ENCODE measurements around the gene ANKIB1.
A peak's percentile ranks its signal among the peaks of the same experiment; 100 is the strongest.
"Not testable (repeated sequence)": the region's sequence is repeated elsewhere in the genome, so short reads cannot be mapped to it uniquely, and the experiment has no call there.

Gene ANKIB1

GRCh38 chr7:92331508-92331907, 85.7 kb downstream of the ANKIB1 start:
- DNase-seq = no peak

DNA sequence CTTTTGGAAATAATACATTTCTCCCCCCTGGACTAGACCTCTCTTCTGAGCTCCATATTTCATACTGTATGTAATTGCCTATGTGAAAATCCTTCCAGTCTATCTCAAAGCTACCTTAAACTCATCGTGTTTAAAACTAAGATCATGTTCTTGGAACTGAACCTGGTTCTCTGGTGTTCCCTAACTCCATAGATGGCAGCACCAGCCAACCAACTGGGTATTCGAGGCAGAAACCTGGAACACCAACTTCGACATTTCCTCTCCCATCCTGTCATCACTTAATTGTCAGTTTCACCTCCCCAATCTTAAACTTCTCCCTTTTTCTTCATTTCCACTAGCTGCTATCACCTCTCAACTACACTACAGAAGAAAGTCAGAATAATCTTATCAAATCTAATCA, 87.0 kb downstream of the ANKIB1 start:
- DNase-seq = no peak

- DNase-seq = no peak
These were observed 88.1 kb downstream of the ANKIB1 start for GRCh38 chr7:92333866-92334265.

DNA sequence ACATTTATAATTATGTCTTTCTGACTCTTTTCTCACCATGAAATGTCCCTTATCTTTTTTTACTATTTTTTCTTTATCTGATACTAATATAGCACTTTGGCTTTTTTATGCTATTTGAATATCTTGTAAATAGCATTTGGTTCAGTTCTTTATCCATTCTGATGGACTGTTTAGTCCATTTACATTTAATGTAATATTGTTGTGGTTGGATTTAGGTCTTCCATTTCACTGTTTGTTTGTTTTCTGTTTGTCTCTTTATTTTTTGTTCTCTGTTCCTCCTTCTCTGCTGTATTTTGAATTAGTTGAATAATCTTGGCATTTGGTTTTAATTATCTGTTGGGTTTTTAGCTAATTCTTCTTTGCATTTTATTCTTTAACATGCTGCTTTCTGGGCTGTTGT, 89.8 kb downstream of the ANKIB1 start:
- no peak for DNase-seq

DNA sequence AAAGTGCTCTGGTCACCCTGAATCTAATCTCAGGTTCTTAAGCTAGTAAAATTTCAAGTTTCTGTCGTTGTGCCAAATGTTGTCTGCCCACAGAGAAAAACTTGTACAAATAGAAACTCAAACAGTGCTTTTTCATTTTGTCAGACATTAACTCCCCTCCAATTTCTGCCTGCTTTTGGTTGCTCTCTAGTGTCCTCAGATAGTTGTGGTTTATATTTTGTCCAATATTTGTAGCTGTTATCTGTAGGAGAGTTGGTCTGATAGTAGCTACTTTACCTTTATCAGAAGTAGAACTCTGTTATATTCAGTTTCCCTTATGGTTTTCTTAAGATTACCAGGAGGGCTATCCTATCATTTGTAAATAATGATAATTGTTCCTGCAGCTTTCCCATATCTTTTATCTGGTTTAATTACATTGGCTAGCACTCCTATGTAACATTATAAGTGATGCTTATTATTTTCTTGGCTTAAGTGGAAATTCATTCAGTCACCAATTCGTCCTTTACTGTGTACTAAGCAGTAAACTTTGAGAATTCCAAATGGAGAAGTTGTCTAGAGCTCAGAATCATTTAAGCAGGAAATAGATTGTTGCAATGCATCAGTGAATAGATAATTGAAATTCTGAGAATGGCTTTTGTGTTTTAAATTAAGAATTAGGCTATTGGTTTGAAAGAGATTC, 91.0 kb downstream of the ANKIB1 start:
- DNase-seq = no peak

DNA sequence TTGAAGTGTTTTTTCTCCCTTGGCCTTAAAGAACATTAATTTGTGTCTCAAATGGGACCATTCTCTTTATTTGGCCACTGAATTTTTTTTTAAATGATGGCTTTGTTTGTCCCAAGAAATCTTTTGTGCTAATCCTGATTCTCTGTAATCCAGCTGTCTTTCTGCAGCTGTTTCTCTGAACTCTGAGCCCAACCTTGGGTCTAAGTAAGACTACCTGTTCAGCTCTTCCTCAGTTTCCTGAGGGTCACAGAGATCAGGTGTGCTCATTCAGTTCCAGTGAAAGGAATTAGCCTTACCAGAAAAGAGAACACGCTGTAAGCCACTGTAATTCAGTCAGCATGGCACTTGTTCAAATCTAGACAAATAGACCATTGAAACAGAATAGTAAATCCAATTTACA, 94.2 kb downstream of the ANKIB1 start:
- no peak for DNase-seq

- DNase-seq = no peak
These were observed 97.9 kb downstream of the ANKIB1 start for GRCh38 chr7:92343714-92344113.

DNA sequence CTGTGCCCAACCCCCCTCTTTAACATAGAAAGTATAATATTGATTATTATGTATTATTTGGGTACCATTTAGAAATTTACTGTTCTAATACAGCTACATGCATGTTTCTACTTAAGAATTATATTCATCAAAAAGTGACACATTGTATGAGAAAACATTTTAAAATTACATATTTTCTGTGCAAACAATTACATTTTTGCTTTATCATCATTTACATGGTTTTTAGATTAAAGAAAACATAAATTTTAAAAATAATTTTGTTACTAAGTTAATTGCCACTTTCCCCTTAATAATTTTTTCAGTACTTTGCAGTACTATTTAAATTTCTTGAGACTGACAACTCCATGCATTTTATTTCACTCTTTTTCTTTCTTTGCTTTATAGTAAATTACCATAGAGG, 106.2 kb downstream of the ANKIB1 start:
- DNase-seq = no peak

DNA sequence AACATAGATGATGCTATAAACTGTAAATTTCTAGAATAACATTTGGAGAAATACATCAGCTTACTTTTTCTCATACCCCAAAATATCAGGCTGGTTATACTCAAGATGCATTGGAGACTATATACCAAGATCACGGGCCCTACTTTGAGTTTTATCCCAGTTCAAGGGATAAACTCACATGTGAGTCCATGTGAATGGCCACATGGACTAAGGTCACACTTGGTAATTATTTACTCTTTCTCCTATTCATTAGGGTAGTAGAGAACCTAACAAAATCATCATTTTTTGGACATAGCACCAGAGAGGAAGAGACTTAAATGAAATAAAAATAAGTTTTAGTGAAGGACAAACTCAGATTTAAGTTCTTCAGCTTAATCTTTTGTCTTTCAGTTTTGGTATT, 108.4 kb downstream of the ANKIB1 start:
- DNase-seq = no peak

GRCh38 chr7:92356406-92356805, 110.6 kb downstream of the ANKIB1 start:
- DNase-seq = no peak

DNA sequence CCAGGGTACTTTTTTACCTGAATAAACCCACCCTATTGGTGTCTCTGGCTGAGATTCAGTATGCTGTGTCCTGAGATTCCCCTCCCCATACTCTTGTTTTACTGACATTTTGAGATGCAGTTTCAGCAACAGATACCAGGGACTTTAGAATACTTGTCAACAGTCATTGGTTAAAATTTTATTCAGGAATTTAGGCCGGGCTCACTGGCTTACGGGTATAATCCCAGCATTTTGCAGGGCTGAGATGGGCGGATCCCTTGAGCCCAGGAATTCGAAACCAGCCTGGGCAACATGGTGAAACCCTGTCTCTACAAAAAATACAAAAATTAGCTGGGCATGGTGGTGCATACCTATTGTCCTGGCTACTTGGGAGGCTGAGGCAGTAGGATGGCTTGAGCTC, 111.5 kb downstream of the ANKIB1 start:
- DNase-seq = no peak

- DNase-seq = not testable (repeated sequence)
These were observed 113.4 kb downstream of the ANKIB1 start for GRCh38 chr7:92359179-92359578.

DNA sequence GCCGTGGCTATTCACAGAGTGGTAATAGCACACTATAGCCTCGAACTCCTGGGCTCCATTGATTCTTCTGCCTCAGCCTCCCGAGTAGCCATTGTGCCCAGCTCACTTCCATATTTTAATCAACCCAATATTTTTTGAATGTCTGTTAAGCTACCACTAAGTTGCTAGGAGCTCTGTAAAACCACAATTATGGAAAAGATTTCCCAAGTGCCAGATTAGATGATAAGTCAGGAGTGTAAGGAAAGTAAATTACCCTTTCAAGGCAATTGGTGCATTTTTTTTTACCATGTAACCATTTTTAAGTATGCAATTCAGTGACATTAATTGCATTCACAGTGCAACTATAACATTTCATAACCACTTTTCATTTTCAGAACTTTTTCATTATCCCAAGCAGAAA, 114.0 kb downstream of the ANKIB1 start:
- no peak for DNase-seq

- peak in 1 of 5 donors; percentile 0 for DNase-seq
These were observed 114.6 kb downstream of the ANKIB1 start for GRCh38 chr7:92360387-92360786.

DNA sequence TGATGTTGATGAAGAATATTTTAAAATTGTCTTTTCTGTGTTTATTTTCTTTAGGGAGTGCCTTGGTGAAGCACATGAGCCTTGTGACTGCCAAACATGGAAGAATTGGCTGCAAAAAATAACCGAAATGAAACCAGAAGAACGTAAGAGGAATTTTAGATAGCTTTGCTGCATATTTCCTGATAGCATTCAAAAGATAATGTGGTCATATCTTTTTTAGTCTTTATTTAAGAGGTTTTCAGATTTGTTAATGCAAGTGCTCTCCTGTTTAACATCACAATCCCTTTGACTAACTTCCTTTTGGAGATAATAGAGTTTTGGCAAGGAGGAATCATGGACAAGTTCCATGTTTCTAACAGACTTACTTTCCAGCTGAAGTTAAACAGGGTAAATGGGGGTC, 116.4 kb downstream of the ANKIB1 start:
- DNase-seq = no peak

DNA sequence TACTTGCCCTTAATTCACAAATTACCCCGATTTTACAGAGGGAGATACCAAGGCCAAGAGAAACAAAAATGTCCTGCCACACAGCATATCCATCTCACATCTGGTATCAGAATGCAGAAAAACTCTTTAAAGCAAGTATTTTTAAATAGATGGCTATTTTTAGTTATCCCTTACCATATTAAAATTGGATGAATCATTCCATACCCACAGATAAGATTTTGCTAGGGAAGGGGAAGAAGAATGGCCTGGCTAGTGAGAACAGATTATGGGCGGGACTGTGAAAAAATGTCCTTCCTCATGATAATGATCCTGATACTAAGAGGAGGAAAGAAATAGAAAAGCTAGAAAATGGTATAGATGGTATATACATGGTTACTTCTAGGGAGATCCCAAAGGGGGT, 121.0 kb downstream of the ANKIB1 start:
- DNase-seq = no peak

DNA sequence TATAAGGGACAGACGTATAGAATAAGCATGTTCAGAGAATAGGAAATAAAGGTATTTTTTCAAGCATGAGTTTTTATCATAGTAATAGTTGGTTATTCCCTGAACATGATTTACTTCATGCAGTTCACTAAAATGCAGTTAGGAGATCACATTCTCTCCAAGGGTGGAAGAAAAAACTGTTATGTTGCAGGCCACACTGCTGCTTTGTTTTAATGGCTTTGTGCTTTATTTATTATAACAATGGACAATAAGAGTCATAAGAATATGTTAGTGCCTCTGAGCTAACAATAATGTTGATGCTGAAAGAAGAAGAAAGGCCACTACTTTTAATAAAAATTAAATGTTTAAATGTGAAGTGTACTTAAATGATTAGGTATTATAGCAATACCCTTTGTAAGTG, 123.0 kb downstream of the ANKIB1 start:
- no peak for DNase-seq

DNA sequence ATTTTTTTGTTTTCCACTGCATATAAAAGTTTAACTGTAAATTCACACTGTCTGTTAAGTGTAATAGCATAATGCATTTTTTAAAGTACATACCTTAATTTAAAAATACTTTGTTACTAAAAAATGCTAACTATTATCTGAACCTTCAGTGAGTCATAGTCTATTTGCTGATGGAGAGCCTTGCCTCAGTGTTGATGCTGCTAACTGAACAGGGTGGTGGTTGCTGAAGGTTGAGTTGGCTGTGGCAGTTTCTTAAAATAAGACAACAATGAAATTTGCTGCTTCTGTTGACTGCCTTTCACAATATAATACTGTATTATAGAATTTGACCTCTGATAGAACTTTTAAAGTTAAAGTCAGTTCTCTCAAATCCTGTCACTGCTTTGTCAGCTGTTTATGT, 129.2 kb downstream of the ANKIB1 start:
- no peak for DNase-seq

DNA sequence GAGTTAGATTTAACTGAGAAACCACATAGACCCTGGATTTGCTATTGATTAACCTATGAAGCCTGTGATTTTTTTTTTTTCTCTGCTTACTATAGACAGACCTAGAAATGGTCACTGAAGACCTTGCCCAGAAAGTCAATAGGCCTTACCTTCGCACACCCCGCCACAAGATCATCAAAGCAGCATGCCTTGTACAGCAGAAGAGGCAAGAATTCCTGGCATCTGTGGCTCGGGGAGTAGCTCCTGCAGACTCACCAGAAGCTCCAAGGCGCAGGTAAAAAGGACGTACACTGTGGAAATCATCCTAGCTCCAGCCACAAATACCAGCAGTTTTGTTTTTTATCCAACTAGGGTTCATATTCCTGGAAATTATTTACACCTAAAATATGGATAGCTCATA, 145.3 kb downstream of the ANKIB1 start:
- no peak for DNase-seq

DNA sequence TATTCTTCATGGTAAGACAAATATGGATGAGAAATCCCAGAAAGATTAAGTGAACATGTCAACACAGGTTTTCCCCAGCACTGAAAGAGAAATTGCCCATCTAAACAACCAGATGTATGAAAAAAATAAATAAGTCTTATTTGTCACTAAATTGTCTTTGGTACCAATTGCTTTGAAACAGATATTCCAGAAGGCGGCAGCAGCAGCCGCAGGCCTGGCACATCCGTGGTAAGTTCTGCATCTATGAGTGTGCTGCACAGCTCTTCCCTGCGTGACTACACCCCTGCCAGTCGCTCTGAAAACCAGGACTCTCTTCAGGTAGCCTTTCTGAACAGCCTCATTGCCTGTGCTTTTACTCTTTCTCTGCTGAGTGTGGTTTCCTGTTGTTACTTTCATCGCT, 151.8 kb downstream of the ANKIB1 start:
- DNase-seq = no peak

- DNase-seq = no peak
These were observed 154.2 kb downstream of the ANKIB1 start for GRCh38 chr7:92400013-92400412.

DNA sequence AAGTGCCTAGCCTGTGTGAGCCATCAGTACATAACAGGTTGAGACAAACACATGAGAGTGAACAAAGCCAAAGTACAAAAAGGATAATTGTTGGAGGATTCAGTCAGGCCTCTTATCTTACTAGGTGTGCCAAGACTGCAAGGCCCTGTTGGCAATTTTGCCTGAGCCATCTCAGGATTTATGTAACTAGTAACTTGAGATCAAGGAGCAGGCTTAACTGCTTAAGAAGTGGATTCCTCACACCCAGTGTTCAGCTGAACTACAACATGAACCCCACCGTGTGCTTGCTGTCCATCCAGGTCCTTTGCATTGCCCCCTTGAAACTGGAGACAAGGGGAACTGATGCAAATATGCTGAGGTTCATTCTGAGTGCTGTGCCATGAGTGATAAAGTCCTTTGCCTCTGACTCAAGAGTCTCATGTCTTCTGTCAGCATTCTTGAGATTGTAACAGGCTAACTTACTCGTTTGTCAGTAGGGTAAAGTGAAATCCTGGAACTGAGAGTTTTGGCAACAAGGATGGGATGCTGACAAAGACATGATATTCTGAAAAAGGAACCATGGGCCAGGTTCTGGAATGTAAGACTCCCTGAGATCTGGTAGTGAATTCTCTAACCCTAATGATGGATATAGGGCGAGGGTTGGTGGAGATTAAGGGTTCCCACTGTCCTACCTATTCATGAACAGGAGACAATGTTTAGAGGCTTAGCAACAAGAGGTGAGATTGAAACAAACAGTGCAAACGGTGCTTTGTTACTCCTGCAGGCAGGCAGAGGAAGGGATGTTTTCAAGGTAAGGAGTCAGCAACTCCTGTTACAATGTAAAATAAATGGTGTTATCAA, 157.4 kb downstream of the ANKIB1 start:
- DNase-seq = no peak

DNA sequence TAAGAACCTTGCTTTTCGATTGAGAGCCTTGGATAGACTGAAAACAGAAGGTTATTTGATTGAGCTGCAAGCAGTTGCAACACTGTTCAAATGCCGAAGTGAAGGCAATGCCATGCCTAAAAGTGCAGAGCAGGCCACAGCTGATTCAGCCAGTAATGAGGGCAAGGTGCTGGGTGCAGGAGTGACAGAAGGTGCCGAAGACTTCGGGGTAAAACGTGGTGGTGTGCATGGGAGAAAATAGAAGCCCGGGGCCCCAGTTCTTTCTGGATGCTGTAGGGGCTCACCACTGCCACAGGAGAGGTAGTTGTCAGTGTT, 157.9 kb downstream of the ANKIB1 start:
- no peak for DNase-seq

GRCh38 chr7:92404170-92404614, 158.4 kb downstream of the ANKIB1 start:
- DNase-seq = peak in 1 of 5 donors; percentile 20

- no peak for DNase-seq
These were observed 163.6 kb downstream of the ANKIB1 start for GRCh38 chr7:92409357-92409756.
